Kidney (tissue), 14 donors: ENCODE data around the gene CCDC71L. TPM values are rescaled to one million over a fixed set of nuclear protein-coding genes. Genes with fewer than 3 reads are reported as not detected.

Source experiments
- DNase-seq, 5 donors: peaks; one replicate each; pipeline ENCODE4 v3.0.0-alpha.2; 2013 to 2020
- FAIRE-seq: peaks from 2 replicates; lab custom pipeline; 2012; peaks lifted over from hg19 to GRCh38; lab: Jason Lieb, UNC
- H3K27ac ChIP-seq, 2 donors: one replicate each; pipeline ENCODE4 v1.7.0; 2013; ENCODE audit warnings: low read depth in 2 of 2, low read length in 2 of 2, inconsistent platforms in 1 of 2
- H3K27me3 ChIP-seq: one replicate; pipeline ENCODE4 v1.7.1; 2013; ENCODE audit warnings: low read length, inconsistent platforms; ENCODE audit not compliant: control insufficient read depth, insufficient read depth
- H3K36me3 ChIP-seq, 3 donors: one replicate each; pipeline versions ENCODE4 v1.7.0 to v1.7.1; 2013; ENCODE audit warnings: low read length in 3 of 3, control low read depth in 1 of 3, inconsistent platforms in 1 of 3; ENCODE audit not compliant: insufficient read depth in 3 of 3, control insufficient read depth in 2 of 3
- H3K4me1 ChIP-seq, 3 donors: one replicate each; pipeline versions ENCODE4 v1.7.0 to v1.7.1; 2013; ENCODE audit warnings: low read length in 3 of 3, inconsistent platforms in 1 of 3, low read depth in 1 of 3; ENCODE audit not compliant: control insufficient read depth in 2 of 3, insufficient read depth in 2 of 3
- H3K4me3 ChIP-seq, 3 donors: one replicate each; pipeline versions ENCODE4 v1.7.0 to v1.8.1; 2013; ENCODE audit warnings: low read length in 3 of 3, control low read depth in 1 of 3, inconsistent platforms in 1 of 3
- H3K9ac ChIP-seq, 3 donors: one replicate each; pipeline versions ENCODE4 v1.7.0 to v1.7.1; 2013; ENCODE audit warnings: low read length in 3 of 3, control low read depth in 1 of 3, inconsistent platforms in 1 of 3
- H3K9me3 ChIP-seq, 3 donors: one replicate each; pipeline versions ENCODE4 v1.7.0 to v1.7.1; 2013; ENCODE audit warnings: low read length in 3 of 3, control low read depth in 1 of 3, inconsistent platforms in 1 of 3; ENCODE audit not compliant: control insufficient read depth in 2 of 3, insufficient read depth in 1 of 3
- CTCF ChIP-seq: IDR thresholded peaks from 3 replicates; pipeline ENCODE4 v1.5.1; 2012; ENCODE audit warnings: mild to moderate bottlenecking, moderate library complexity, borderline replicate concordance; ENCODE audit not compliant: insufficient read depth; ENCODE audit errors: extremely low read depth
- intact Hi-C: fragments of 100-400 bp; cut with DNase I; formaldehyde crosslinking; loops from one replicate; pipeline ENCODE4 v1.11.1; 2022
- polyA plus RNA-seq: library from polyadenylated mRNA; stranded (reverse); fragments of 350-450 nt; fragmentation: Illumina TruSeq; extraction: RNeasy Lipid Tissue Mini Kit (QIAGEN cat#74804); gene quantifications from one replicate; pipeline ENCODE4 v1.2.3, GENCODE V29; 2014; ENCODE audit warnings: low read depth, low replicate concordance; ENCODE audit not compliant: insufficient read depth
- total RNA-seq: library from RNA; stranded (reverse); fragmentation: NEBNext Ultra II Directional; extraction: Animal tissue kit (Norgen Biotek cat#: 25700); gene quantifications from one replicate; pipeline ENCODE4 v1.2.1, GENCODE V29; 2021
- donor health status: control.
- donor health status: control.
- donor health status: control.
- donor health status: control.
- donor health status: control.
- donor health status: DM: yes; HTN: yes; CAD: no.
- donor health status: Normal renal cell carcinoma (clear cell type).

CCDC71L gene
- total and polyA plus RNA-seq, 2 donors from 2014 or later = 9.4 to 26.2 TPM

GRCh38 chr7:106644999-106645398 lies 16.0 kb downstream of the CCDC71L start:
- no peaks in the 10 kb centered on the region for H3K4me1 ChIP-seq
- H3K36me3 ChIP-seq = no peaks in the 10 kb centered on the region
- no peak overlapping the region for H3K4me3 ChIP-seq
- H3K27ac ChIP-seq = no peak overlapping the region
- no peak overlapping the region for H3K9ac ChIP-seq
- TF ChIP-seq CTCF = no peak
- H3K27me3 ChIP-seq = no peaks in the 10 kb centered on the region
- no peak for FAIRE-seq
- no peaks in the 10 kb centered on the region for H3K9me3 ChIP-seq
- intact Hi-C loops = no loop called here
- DNase-seq = no peak

- Histone ChIP-seq H3K36me3 (no peaks in the 10 kb centered on the region), H3K27ac (no peak overlapping the region), H3K9me3 (no peaks in the 10 kb centered on the region), H3K9ac (no peak overlapping the region), H3K4me1 (no peaks in the 10 kb centered on the region), H3K4me3 (no peak overlapping the region), H3K27me3 (no peaks in the 10 kb centered on the region)
- intact Hi-C loops = no loop called here
- FAIRE-seq (no peak), DNase-seq (no peak)
- no peak for TF ChIP-seq CTCF
Measured at GRCh38 chr7:106643216-106644000, 17.6 kb downstream of the CCDC71L start.

GRCh38 chr7:106641416-106641815 lies 19.5 kb downstream of the CCDC71L start:
- no peak for DNase-seq
- no peaks in the 10 kb centered on the region for H3K9me3 ChIP-seq
- no peaks in the 10 kb centered on the region for H3K36me3 ChIP-seq
- no peaks in the 10 kb centered on the region for H3K27me3 ChIP-seq
- no peak overlapping the region for H3K27ac ChIP-seq
- intact Hi-C loops = no loop called here
- TF ChIP-seq CTCF = no peak
- H3K4me3 ChIP-seq = no peak overlapping the region
- no peaks in the 10 kb centered on the region for H3K4me1 ChIP-seq
- FAIRE-seq = no peak
- H3K9ac ChIP-seq = no peak overlapping the region
